Stimulated activated memory B cell treated with anti-CD40 and anti-IgM and Interleukin-4, amounts not matched to agents 10 μg/mL and 1 μg/mL and 100 μg/mL, for 72 hours (primary cell): ENCODE measurements around the gene PLCB3.
"Not testable (repeated sequence)": the region's sequence is repeated elsewhere in the genome, so short reads cannot be mapped to it uniquely, and the experiment has no call there.

ENCODE experiments used
- ATAC-seq: fragments of 150-1000 bp; cut with Tn5 transposase; 2 replicates; pipeline ENCODE4 v1.10.0; 2021
- H3K27ac Mint-ChIP-seq: one replicate; pipeline ENCODE4 v1.8.0; 2022; ENCODE audit warnings: mild to moderate bottlenecking, mixed read lengths
- H3K27me3 Mint-ChIP-seq: one replicate; pipeline ENCODE4 v1.8.0; 2022; ENCODE audit warnings: mixed read lengths
- H3K36me3 Mint-ChIP-seq: one replicate; pipeline ENCODE4 v1.8.0; 2022; ENCODE audit warnings: mixed read lengths
- H3K4me1 Mint-ChIP-seq: one replicate; pipeline ENCODE4 v1.8.0; 2022; ENCODE audit warnings: mixed read lengths
- H3K4me3 Mint-ChIP-seq: one replicate; pipeline ENCODE4 v1.8.0; 2022; ENCODE audit warnings: mild to moderate bottlenecking, moderate library complexity, mixed read lengths
- H3K9me3 Mint-ChIP-seq: one replicate; pipeline ENCODE4 v1.8.0; 2022; ENCODE audit warnings: mixed read lengths

The PLCB3 gene

DNA sequence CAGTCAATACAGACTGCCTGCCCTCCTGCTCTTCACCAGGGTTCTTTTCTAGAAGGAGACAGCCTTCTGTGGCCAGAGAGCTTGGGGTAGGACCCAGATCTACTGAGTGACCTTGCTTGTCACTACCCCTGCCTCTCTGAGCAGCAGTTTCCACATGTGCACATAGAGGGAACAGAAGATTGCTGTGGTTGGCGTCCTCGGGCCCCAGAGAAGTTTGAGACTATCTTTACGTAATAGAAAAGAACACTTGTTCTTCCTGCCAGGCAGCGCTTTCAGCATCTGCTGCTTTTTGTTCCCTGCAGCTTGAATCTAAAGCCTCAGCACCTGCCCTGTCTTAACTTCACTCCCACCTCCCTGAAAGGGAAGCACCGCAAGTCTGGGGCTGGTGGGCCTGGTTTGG lies 12.3 kb upstream of the PLCB3 start:
- H3K4me3 Mint-ChIP-seq: no peak overlapping the region
- H3K27ac Mint-ChIP-seq: peak overlapping the region; percentile 99
- no peak for ATAC-seq
- no peaks in the 10 kb centered on the region for H3K27me3 Mint-ChIP-seq
- H3K9me3 Mint-ChIP-seq: no peaks in the 10 kb centered on the region
- peaks cover 75% of the 10 kb centered on the region for H3K4me1 Mint-ChIP-seq
- peaks cover 56% of the 10 kb centered on the region for H3K36me3 Mint-ChIP-seq

DNA sequence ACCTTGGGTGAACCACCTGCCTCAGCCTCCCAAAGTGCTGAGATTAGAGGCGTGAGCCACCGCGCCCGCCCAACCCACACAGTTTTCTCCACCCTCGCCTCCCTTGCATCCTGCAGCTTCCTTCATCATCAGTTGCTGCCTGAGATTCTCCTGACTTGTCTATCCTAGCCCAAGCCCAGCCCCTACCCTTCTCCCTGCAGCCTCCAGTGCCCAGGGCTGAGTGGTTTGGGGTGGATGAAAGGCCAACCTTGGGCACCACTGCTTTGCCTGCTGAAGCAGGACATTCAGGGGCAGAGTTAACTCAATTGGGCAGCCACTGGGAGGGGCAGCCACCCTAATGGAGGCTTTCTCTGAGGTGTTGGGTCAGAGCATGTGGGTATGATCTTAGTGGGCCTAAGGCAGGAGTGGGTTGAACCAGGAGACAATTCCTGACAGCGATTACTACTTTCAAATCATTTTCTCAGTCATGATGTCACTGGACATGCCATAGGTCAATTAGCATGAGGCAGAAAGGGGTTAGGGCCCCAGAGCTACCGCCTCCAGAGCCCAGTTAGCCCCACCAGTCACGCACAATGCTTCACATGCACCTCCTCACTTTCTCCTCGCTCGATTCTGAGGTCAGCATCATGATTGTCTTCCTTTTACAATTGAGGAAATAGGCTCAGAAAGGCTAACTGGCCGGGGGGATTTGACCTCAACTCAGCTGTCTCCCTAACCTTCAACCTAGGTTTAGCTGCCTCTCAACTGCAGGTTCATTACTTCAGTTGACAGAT lies 11.5 kb upstream of the PLCB3 start:
- H3K9me3 Mint-ChIP-seq: no peaks in the 10 kb centered on the region
- H3K27ac Mint-ChIP-seq: peak overlapping the region; percentile 99
- peaks cover 56% of the 10 kb centered on the region for H3K36me3 Mint-ChIP-seq
- H3K27me3 Mint-ChIP-seq: no peaks in the 10 kb centered on the region
- ATAC-seq: peak; percentile 39
- peaks cover 74% of the 10 kb centered on the region for H3K4me1 Mint-ChIP-seq
- H3K4me3 Mint-ChIP-seq: peak overlapping the region; percentile 86

DNA sequence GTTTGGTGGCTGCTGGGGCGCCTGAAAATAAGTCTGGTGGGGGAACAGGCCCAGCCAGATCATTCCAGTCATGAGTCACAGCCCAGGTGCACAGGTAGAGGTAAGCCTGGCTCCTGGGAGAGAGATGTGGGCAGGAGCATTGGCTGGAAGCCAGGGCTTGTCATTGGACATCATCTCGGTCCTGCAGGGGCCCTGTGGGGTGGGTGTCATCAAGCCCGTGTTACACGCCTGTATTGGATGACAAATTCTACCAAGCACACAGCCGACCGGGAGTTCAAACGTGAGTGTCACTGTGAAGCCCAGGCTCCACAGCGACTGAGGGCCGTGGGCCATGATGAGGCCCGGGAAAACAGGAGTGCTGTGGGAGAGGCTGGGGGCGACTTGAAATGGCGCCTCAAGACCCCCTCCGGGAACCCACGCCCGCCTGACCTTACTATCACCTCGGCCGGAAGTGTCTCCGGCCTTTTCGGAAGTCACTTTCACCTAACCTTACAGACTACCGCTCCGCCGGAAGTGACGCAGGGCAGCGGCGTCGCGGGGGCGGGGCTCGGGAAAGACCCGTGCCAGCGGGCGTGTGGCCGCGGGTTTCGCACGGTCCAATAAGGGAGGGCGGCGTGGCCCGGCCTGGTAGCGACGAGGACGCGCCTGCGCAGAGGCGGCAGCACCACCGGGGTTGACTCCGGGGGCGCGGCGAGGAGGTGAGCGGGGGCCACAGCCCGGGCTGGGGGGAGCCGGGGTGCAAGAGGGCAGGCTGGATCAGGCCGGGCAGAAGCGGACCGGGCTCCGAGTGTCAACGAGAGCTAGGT lies 10.7 kb upstream of the PLCB3 start, which contains the start of gene FKBP2:
Gene FKBP2 (plus strand): TSS at position 661 of the 806 bp plus-strand sequence. CDS start 1,293 bp downstream, outside the sequence.
- peak within 1 kb of the TSS; percentile 99 for H3K27ac Mint-ChIP-seq
- peaks cover 73% of the 10 kb centered on the region for H3K4me1 Mint-ChIP-seq
- H3K4me3 Mint-ChIP-seq: peak within 1 kb of the TSS; percentile 86
- ATAC-seq: peak; percentile 74
- no peaks in the 10 kb centered on the region for H3K27me3 Mint-ChIP-seq
- H3K36me3 Mint-ChIP-seq: peaks cover 48% of the 10 kb centered on the region
- no peaks in the 10 kb centered on the region for H3K9me3 Mint-ChIP-seq

DNA sequence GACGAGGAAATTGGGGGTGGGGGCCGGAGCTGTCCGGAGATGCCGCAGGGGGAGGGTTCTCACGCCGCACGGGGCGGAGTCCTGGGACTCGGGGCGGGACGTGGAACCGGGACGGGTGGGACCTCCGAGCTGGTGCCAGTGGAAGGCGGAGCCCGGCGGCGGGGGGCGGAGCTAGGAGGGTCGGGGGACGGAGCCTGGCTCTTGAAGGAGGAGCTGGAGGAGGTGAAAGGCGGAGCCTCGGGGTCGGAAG lies 10.2 kb upstream of the PLCB3 start:
- peak; percentile 86 for ATAC-seq
- Mint-ChIP-seq H3K4me3 (peak overlapping the region; percentile 86), H3K27ac (peak overlapping the region; percentile 99), H3K4me1 (peaks cover 74% of the 10 kb centered on the region), H3K27me3 (no peaks in the 10 kb centered on the region), H3K36me3 (peaks cover 47% of the 10 kb centered on the region), H3K9me3 (no peaks in the 10 kb centered on the region)

DNA sequence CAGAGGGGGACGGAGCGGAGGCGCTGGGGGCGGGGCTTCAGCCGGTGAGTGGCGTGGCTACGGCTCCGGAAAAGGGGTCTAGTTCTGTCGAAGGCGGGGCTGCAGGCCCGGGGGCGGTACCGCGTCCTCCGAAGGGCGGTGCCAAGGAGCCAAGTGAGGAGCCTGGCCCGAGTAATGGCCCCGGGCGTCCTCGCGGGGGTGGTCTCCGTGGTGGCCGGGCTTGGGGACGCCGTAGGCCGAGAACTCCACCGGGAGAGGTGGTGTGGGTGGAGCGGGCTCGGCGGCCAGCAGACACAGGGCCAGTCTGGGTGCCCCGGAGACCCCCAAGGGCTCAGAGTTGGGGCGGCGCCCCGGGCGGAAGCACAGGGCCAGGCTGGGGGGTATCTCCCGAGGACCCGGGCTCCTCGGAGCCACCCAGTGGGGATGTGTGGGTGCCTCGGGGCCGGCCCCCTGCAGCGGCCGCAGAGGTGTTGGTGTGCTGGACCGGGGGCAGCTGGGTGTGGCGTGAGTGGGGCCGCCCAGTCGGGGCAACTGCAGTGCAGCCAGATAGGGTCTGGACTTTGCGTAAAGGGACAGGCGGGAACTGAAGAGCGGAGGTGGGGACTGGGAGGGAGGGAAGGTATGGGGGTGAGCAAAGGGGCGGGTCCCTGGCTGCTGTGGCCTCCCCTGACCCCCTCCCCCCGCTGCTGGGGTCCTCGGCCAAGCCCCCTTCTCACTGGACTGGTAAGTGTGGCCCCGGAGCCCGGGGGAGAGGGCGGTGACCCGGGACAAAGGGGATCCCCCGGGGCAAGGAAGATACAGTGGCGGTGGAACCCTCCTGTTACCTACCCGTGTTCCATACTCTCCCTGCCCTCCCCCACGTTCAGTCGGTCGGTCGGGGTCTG lies 9.6 kb upstream of the PLCB3 start:
- Mint-ChIP-seq H3K4me3 (peak overlapping the region; percentile 86), H3K27me3 (no peaks in the 10 kb centered on the region), H3K4me1 (peaks cover 73% of the 10 kb centered on the region), H3K36me3 (peaks cover 47% of the 10 kb centered on the region), H3K9me3 (no peaks in the 10 kb centered on the region), H3K27ac (peak overlapping the region; percentile 99)
- ATAC-seq: peak; percentile 5

DNA sequence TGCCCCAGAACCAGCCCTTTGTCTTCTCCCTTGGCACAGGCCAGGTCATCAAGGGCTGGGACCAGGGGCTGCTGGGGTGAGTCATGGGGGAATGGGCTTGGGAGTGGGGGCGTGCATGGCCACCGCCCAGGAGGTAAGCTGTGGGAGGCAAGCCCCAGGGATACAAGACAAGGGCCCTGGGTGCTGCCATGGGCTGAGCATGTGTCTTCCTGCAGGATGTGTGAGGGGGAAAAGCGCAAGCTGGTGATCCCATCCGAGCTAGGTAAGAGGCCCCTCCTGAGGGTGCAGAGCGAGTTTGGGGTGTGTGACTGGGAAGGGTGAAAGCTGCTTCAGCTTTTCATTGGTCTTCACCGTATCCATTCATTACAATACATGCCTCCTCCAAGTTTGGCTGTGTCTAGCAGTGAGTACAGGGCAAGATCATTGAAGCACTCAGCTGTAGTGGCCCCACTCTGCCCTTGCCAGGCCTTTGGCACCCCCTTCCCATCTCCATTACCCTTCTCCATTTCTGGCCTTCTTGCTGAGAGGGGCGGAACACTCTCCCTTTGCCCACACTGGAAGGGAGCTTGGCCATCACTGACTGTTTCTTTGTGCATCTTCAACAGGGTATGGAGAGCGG lies 8.0 kb upstream of the PLCB3 start:
- Mint-ChIP-seq H3K27ac (peak overlapping the region; percentile 99), H3K4me1 (peaks cover 70% of the 10 kb centered on the region)

DNA sequence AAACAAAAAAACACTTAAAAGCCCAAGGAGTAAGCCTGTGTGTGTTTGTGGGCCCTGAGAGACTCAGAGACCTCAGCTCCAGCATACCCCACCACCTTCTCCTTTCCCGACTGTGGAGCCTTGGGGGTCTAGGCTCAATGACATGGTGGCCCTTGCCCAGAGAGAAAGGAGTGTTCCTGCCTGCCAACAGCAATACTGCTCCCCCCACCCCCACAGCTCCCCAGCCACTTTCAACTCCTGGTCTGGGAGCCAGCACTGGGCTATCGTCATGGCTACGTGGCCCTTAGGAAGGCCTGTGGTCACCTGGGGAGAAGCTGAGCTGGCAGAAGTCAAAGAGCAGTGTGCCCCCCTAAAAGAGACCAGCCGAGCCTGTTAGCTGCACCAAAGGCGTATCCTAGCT lies 7.2 kb upstream of the PLCB3 start:
- Mint-ChIP-seq H3K27ac (peak overlapping the region; percentile 99), H3K4me1 (peaks cover 63% of the 10 kb centered on the region), H3K36me3 (peaks cover 24% of the 10 kb centered on the region), H3K9me3 (no peaks in the 10 kb centered on the region), H3K4me3 (peak overlapping the region; percentile 13), H3K27me3 (no peaks in the 10 kb centered on the region)
- no peak for ATAC-seq

More for the DNA sequence above, 8.0 kb upstream of the PLCB3 start:
- no peak for ATAC-seq
- peak overlapping the region; percentile 86 for H3K4me3 Mint-ChIP-seq
- H3K9me3 Mint-ChIP-seq: no peaks in the 10 kb centered on the region
- H3K36me3 Mint-ChIP-seq: peaks cover 31% of the 10 kb centered on the region
- H3K27me3 Mint-ChIP-seq: no peaks in the 10 kb centered on the region

DNA sequence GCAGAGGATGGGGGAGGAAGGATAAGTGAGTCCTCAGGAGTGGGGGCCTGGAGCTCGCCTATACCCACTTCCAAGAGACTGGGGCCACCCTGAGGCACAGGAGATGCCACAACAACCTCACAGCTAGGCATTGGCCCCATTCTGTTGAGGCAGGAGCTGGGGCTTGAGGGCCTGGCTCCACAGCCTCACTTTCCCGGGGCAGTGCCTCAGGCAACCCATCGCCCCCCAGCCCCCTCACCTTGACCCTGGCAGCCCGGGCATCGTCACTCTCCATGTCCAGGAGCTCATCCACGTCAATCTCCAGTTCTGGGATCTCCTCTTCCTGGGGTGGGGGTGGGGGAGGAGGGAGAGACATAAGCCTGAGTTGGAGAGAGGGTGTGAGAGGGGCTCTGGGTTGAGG lies 6.4 kb upstream of the PLCB3 start:
- Mint-ChIP-seq H3K27me3 (no peaks in the 10 kb centered on the region), H3K27ac (peak overlapping the region; percentile 88), H3K4me3 (peak overlapping the region; percentile 95), H3K36me3 (peaks cover 18% of the 10 kb centered on the region), H3K9me3 (no peaks in the 10 kb centered on the region), H3K4me1 (peaks cover 56% of the 10 kb centered on the region)
- no peak for ATAC-seq

DNA sequence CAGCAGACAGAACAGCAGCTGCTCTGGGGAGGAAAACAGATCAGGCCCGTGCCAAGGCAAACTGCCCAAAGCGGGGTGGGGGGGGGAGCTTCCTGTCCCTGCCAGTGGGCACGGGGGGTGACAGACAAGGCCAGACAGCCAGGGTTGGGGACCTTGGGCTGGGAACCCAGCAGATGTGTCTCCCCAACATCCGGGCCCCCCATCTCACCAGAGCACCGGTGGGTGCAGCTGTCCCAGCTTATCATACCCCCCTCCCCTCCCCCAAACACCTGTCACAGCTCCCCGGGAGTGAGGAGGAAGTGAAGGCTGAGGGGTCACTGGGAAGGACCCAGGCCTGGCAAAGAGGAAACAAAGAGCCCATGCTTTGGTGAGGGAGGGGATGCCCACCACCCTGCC lies 5.9 kb upstream of the PLCB3 start:
- no peaks in the 10 kb centered on the region for H3K9me3 Mint-ChIP-seq
- H3K4me3 Mint-ChIP-seq: peak overlapping the region; percentile 95
- H3K27ac Mint-ChIP-seq: peak overlapping the region; percentile 88
- H3K4me1 Mint-ChIP-seq: peaks cover 56% of the 10 kb centered on the region
- no peaks in the 10 kb centered on the region for H3K27me3 Mint-ChIP-seq
- ATAC-seq: no peak
- peaks cover 18% of the 10 kb centered on the region for H3K36me3 Mint-ChIP-seq

DNA sequence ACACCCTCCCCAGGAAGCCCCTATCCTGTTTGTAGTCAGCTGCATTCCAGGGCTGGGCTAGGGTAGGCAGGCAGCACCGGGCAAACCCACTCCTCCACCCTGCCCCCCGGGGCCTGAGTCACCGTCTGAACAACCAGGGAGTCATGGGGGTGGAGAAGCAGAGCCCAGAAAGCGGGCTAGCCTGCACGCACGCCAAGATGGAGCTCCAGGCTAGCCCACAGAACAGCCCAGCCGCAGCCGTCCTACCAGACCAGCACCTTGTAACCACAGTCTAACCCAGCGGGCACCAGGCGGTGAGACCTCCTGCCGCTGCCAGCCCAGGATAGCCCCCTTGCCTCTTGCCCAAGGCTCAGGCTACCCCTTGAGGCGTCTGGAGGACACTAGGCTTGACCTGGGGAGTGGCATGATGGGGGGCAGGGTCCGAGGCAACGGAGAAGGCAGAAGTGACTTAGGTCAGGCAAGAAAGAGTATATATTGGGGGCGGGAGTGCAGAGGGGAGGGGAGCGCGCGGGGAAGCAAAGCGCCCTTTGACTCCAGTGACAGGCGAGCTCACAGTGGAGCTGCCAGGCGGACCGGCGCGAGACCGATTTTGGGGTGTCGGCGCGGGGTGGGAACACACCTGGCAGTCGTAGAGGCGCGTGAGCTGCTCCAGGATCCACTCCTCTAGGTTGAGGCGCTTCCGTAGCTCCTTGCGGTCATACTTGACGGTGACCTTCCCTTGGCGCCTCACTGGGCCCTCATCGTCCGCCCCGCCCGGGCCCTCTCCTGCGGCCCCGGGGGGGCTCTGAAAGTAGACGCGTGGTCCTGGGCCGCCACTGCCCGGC lies 5.3 kb upstream of the PLCB3 start:
- H3K9me3 Mint-ChIP-seq: no peaks in the 10 kb centered on the region
- peaks cover 18% of the 10 kb centered on the region for H3K36me3 Mint-ChIP-seq
- H3K4me1 Mint-ChIP-seq: peaks cover 58% of the 10 kb centered on the region
- no peak for ATAC-seq
- H3K4me3 Mint-ChIP-seq: peak overlapping the region; percentile 95
- no peaks in the 10 kb centered on the region for H3K27me3 Mint-ChIP-seq
- peak overlapping the region; percentile 88 for H3K27ac Mint-ChIP-seq

DNA sequence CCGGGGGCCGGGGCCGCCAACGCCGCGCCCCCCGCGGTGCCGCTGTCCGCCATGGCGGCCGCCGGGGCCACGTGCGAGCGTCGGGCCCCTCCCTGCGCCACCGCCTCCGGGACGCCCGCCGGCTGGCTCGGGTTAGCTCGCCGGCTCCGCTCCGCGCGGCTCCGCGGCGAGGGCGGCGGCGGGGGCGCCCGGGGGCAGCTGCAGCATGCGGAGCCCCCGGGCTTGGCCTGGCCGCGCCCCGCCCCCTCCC lies 4.8 kb upstream of the PLCB3 start:
- Mint-ChIP-seq H3K4me3 (peak overlapping the region; percentile 87), H3K36me3 (peaks cover 18% of the 10 kb centered on the region), H3K27ac (peak overlapping the region; percentile 88), H3K4me1 (peaks cover 60% of the 10 kb centered on the region)
- H3K27me3 Mint-ChIP-seq, H3K9me3 Mint-ChIP-seq: not testable (repeated sequence)
- peak; percentile 3 for ATAC-seq

DNA sequence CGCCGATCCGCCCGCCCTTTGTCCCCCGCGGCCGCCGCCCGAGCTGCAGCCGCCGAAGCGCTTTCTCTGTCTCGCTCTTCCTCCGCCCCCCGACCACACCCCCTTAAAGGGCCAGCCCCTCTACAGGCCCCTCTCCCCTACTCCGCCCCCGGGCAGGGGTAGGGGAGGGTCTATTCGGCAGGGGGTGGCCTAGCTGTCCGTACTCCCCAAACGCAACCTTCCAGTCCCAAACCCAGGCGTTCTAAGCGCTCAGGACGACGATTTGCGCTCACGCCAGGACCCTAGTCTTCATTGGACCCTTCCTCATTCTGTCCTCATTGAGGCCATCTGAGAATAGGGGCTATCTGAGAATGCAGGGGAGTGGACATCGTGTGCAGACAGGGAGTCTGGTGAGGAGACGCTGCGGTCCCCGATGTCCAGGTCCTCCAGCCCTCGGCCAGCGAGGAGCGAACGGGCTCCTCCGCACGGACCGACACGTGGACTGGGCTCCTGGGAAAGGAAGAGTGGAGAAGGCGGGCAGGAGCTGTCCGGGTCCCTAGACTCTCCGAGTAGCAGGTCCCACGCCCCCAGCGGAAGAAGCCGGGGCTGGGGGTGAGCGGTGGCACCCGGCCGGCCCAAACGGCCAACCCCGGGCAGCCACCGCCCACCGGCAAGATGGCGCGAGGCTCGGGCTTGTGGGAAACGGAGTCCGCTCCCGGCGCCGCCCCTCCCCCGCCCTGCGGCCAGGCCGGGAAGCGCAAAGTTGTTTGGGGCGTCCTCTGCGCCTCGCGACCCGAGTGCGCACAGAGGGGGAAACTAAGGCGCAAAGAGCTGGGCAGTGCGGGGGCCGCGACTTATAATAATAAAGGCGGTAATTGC lies 4.2 kb upstream of the PLCB3 start, which contains the start of gene PPP1R14B:
Gene PPP1R14B (minus strand): TSS at position 73 of the 858 bp plus-strand sequence. CDS start 270 bp downstream, outside the sequence.
- Mint-ChIP-seq H3K27ac (peak within 1 kb of the TSS; percentile 88), H3K4me3 (peak within 1 kb of the TSS; percentile 95), H3K36me3 (peaks cover 18% of the 10 kb centered on the region), H3K9me3 (no peaks in the 10 kb centered on the region), H3K27me3 (no peaks in the 10 kb centered on the region), H3K4me1 (peaks cover 64% of the 10 kb centered on the region)
- peak; percentile 72 for ATAC-seq

DNA sequence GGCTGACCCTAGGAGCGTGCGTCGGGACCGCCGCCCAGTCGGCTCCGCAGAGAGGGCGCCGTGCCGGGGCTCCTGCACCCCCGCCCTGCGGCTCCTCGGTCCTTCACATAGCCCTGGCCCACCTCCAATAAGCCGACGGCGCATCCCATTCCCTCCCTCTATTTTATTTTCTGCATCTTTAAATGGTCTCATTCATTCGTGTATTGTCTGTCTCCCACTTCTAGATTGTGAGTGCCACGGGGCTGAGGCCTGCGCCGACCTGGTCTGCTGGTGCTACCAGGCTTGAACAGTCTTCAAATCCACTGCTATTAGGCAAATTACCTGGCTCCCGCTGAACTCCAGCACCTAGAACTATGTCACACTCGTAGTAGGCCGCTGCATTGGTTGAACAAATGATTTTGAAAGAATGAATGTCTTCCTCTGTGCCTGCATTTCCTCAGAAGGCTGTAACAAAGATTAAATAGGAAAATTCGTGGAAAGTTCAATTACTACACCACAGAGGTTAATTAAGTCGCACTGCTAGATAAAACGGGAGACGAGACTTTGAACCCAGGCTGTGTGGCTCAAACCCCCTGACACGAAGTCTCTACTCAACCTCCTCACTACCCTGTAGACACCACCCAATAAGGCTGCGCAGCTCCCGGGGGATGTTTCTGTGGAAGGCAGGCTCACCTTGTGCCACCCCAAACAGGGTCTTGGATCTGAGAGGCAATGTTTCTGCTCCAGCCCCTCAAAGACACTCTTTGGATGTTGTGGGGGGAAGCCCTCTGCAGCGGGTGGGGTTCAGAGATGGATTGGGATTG lies 3.4 kb upstream of the PLCB3 start:
- no peaks in the 10 kb centered on the region for H3K27me3 Mint-ChIP-seq
- peak overlapping the region; percentile 87 for H3K4me3 Mint-ChIP-seq
- H3K27ac Mint-ChIP-seq: peak overlapping the region; percentile 88
- H3K9me3 Mint-ChIP-seq: no peaks in the 10 kb centered on the region
- no peak for ATAC-seq
- H3K4me1 Mint-ChIP-seq: peaks cover 62% of the 10 kb centered on the region
- H3K36me3 Mint-ChIP-seq: peaks cover 10% of the 10 kb centered on the region
